Measurements from ENCODE around the gene EIF5A2.

- TF ChIP-seq CTCF (IDR thresholded peaks at IDR 0.05; ENCODE audit: poor library complexity, severe bottlenecking) (no peak), TAF1 (IDR thresholded peaks at IDR 0.05; ENCODE audit: low read depth) (no peak), REST (IDR thresholded peaks at IDR 0.05; ENCODE audit: borderline replicate concordance) (no peak)
Observed at GRCh38 chr3:170896781-170897180, 11.7 kb downstream of the EIF5A2 start.
